HepG2 (cell line): ENCODE data around the gene FAAP20. TPM values are rescaled to one million over a fixed set of nuclear protein-coding genes. Genes with fewer than 3 reads are reported as not detected.

Experiments
- ATAC-seq: fragments of 200-7000 bp; cut with Tn5 transposase; 3 replicates; pipeline ENCODE4 v1.9.1; 2020; ENCODE audit warnings: mild to moderate bottlenecking, moderate library complexity
- BruUV-seq: library from RNA; stranded (reverse); fragments of 400-500 nt; replicated peaks from 2 replicates; lab custom pipeline; 2021; lab: Mats Ljungman, UMichigan
- CTCF ChIA-PET: fragments of 300-600 bp; formaldehyde crosslinking; extraction: SDS; loops from one replicate; lab custom pipeline; 2021; ENCODE audit warnings: low total read pairs, inconsistent platforms, low intra/inter-chr PET ratio; lab: Yijun Ruan, JAX
- POLR2A ChIA-PET: fragments of 350-600 bp; sonication (Branson Sonifier 250); formaldehyde crosslinking; loops from one replicate; lab custom pipeline; 2020; ENCODE audit warnings: antibody characterized with exemption, inconsistent platforms; lab: Yijun Ruan, JAX
- DNase-seq: peaks from one replicate; pipeline ENCODE4 v3.0.0-alpha.2; 2015; ENCODE audit warnings: low spot score
- FAIRE-seq: peaks from 3 replicates; lab custom pipeline; 2011; peaks lifted over from hg19 to GRCh38; lab: Jason Lieb, UNC
- H2AFZ ChIP-seq: one replicate; pipeline ENCODE4 v1.6.1; 2011; ENCODE audit warnings: low read length, inconsistent platforms
- H3K27ac ChIP-seq: fragments of 300-600 bp; 3 replicates; pipeline ENCODE4 v1.8.0; 2011; ENCODE audit warnings: mixed run types, mild to moderate bottlenecking, mixed read lengths, low read length, inconsistent platforms; ENCODE audit not compliant: insufficient read depth; ENCODE audit errors: extremely low read length
- H3K27me3 ChIP-seq, 2 experiments: fragments of 200-600 bp in 1 of 2; 2 replicates in 1 of 2; 3 replicates in 1 of 2; pipeline versions ENCODE4 v1.6.0 to v1.8.0; 2011; ENCODE audit warnings: low read length in 2 of 2, mild to moderate bottlenecking in 2 of 2, moderate library complexity in 2 of 2, inconsistent platforms in 1 of 2; ENCODE audit not compliant: insufficient read depth in 2 of 2, control insufficient read depth in 1 of 2
- H3K36me3 ChIP-seq, 2 experiments: fragments of 200-600 bp in 1 of 2; replicated peaks in 1 of 2; 2 replicates in 1 of 2; 3 replicates in 1 of 2; pipeline versions ENCODE4 v1.5.1 to v1.8.0; 2011; ENCODE audit warnings: low read length in 2 of 2, inconsistent platforms in 1 of 2; ENCODE audit not compliant: insufficient read depth in 2 of 2, control insufficient read depth in 1 of 2
- H3K4me1 ChIP-seq: 2 replicates; pipeline ENCODE4 v1.5.1; 2012; ENCODE audit warnings: low read length, inconsistent platforms; ENCODE audit not compliant: insufficient read depth
- H3K4me2 ChIP-seq: 2 replicates; pipeline ENCODE4 v1.6.0; 2011; ENCODE audit warnings: low read depth, low read length, inconsistent platforms
- H3K4me3 ChIP-seq, 3 experiments: fragments of 200-600 bp in 1 of 3; sonication (generic), shearing (Covaris generic) in 1 of 3; replicated peaks in 1 of 3; 2 replicates each; pipeline ENCODE4 v1.5.1; 2011 to 2016; ENCODE audit warnings: low read length in 3 of 3, inconsistent platforms in 2 of 3, low read depth in 2 of 3, mild to moderate bottlenecking in 2 of 3, control low read depth in 1 of 3, mixed read lengths in 1 of 3; ENCODE audit not compliant: insufficient read depth in 1 of 3
- H3K79me2 ChIP-seq: one replicate; pipeline ENCODE4 v1.6.1; 2011; ENCODE audit warnings: low read length, inconsistent platforms; ENCODE audit not compliant: insufficient read depth
- H3K9ac ChIP-seq: 2 replicates; pipeline ENCODE4 v1.6.0; 2011; ENCODE audit warnings: mild to moderate bottlenecking, low read depth, low read length, inconsistent platforms; ENCODE audit not compliant: insufficient read depth
- H3K9me3 ChIP-seq: 2 replicates; pipeline ENCODE4 v1.5.1; 2012; ENCODE audit warnings: mild to moderate bottlenecking, low read length
- H4K20me1 ChIP-seq: 2 replicates; pipeline ENCODE4 v1.6.0; 2011; ENCODE audit warnings: inconsistent platforms, mild to moderate bottlenecking, low read length, moderate library complexity; ENCODE audit not compliant: insufficient read depth
- CCDC6 ChIP-seq: sonication (generic); formaldehyde crosslinking; IDR thresholded peaks from 2 replicates; pipeline ENCODE4 v1.8.1; 2022; ENCODE audit warnings: mild to moderate bottlenecking, missing genetic modification reagents, moderate library complexity
- FOXJ3 ChIP-seq: sonication (generic); formaldehyde crosslinking; IDR thresholded peaks from 2 replicates; pipeline ENCODE4 v1.4.0; 2020; ENCODE audit warnings: missing genetic modification reagents, mild to moderate bottlenecking, borderline replicate concordance
- GATAD1 ChIP-seq: IDR thresholded peaks from 2 replicates; pipeline ENCODE4 v1.6.1; 2016; ENCODE audit warnings: missing genetic modification reagents, missing compliant biosample characterization
- KLF11 ChIP-seq: IDR thresholded peaks from 2 replicates; pipeline ENCODE4 v1.6.1; 2016; ENCODE audit warnings: missing compliant biosample characterization
- KMT2B ChIP-seq: IDR thresholded peaks from 2 replicates; pipeline ENCODE4 v1.6.1; 2016; ENCODE audit warnings: missing genetic modification reagents, missing compliant biosample characterization
- MTA3 ChIP-seq: sonication (generic); formaldehyde crosslinking; IDR thresholded peaks from 2 replicates; pipeline ENCODE4 v1.4.0; 2020; ENCODE audit warnings: missing genetic modification reagents
- NFE2 ChIP-seq: sonication (generic); formaldehyde crosslinking; IDR thresholded peaks from 2 replicates; pipeline ENCODE4 v1.4.0; 2020; ENCODE audit warnings: missing genetic modification reagents
- SIN3A ChIP-seq: IDR thresholded peaks from 2 replicates; pipeline ENCODE4 v1.6.1; 2011; ENCODE audit warnings: low read depth, mild to moderate bottlenecking, control low read depth, low read length, borderline replicate concordance
- TCF12 ChIP-seq, 2 experiments: fragments of 450-650 bp in 1 of 2; sonication (generic) in 1 of 2; formaldehyde crosslinking in 1 of 2; IDR thresholded peaks; 2 replicates each; pipeline versions ENCODE4 v1.6.1 to v1.8.0; 2017 to 2022; ENCODE audit warnings: antibody characterized with exemption in 1 of 2, mild to moderate bottlenecking in 1 of 2, missing genetic modification reagents in 1 of 2, moderate library complexity in 1 of 2
- U2AF2 ChIP-seq: fragments of 200-400 bp; formaldehyde crosslinking; IDR thresholded peaks from 2 replicates; pipeline ENCODE4 v1.6.1; 2017; ENCODE audit warnings: low read depth, mild to moderate bottlenecking, low read length
- ZFP1 ChIP-seq: IDR thresholded peaks from 2 replicates; pipeline ENCODE4 v1.6.1; 2016
- ZNF12 ChIP-seq: sonication (generic); formaldehyde crosslinking; IDR thresholded peaks from 2 replicates; pipeline ENCODE4 v1.5.0; 2020; ENCODE audit warnings: missing genetic modification reagents
- ZNF460 ChIP-seq: sonication (generic); formaldehyde crosslinking; IDR thresholded peaks from 2 replicates; pipeline ENCODE4 v1.5.1; 2020; ENCODE audit warnings: missing genetic modification reagents, mild to moderate bottlenecking, borderline replicate concordance
- ZNF572 ChIP-seq: sonication (generic); formaldehyde crosslinking; IDR thresholded peaks from 2 replicates; pipeline ENCODE4 v1.5.1; 2020; ENCODE audit warnings: mild to moderate bottlenecking, missing genetic modification reagents
- ZNF883 ChIP-seq: sonication (generic); formaldehyde crosslinking; IDR thresholded peaks from 2 replicates; pipeline ENCODE4 v1.5.1; 2020; ENCODE audit warnings: mild to moderate bottlenecking, missing genetic modification reagents; ENCODE audit errors: not compliant biosample characterization
- WGBS: methylation state at CpG from one replicate; pipeline ENCODE4 v1.1.6; 2017; ENCODE audit warnings: low lambda C conversion rate; 5-methylcytosine and 5-hydroxymethylcytosine counted together
- in situ Hi-C: cut with HindIII; loops from 2 replicates; pipeline ENCODE4 v1.10.0; 2017; ENCODE audit warnings: low pct_unique_long_range_greater_than_20kb; ENCODE audit not compliant: extremely low pct_ligation_motif_present
- intact Hi-C: fragments of 100-400 bp; cut with micrococcal nuclease; formaldehyde crosslinking; loops from one replicate; pipeline ENCODE4 v1.10.0; 2022; ENCODE audit not compliant: unreplicated experiment
- polyA plus RNA-seq, 8 experiments: library from polyadenylated mRNA; depleted of rRNA in 3 of 8; stranded (reverse) in 7 of 8; unstranded in 1 of 8; fragments of >200 nt; fragmentation: Illumina TruSeq in 4 of 8; extraction: Trizol in 4 of 8; gene quantifications; 2 replicates each; pipeline versions ENCODE4 v1.2.1 to v1.2.3, GENCODE V29; 2011 to 2016; ENCODE audit warnings: low read depth in 4 of 8, missing spikeins in 1 of 8, mixed read lengths in 1 of 8; ENCODE audit not compliant: insufficient read depth in 1 of 8
- total RNA-seq, 5 experiments: library from RNA; depleted of rRNA; stranded (reverse); fragments of >200 nt; fragmentation: Illumina TruSeq; extraction: Trizol; gene quantifications; 2 replicates each; pipeline ENCODE4 v1.2.3, GENCODE V29; 2016; ENCODE audit warnings: low read depth in 1 of 5
- TF ChIP-seq, protein P1 (sequence below): sonication (generic); formaldehyde crosslinking; IDR thresholded peaks from 2 replicates; pipeline ENCODE4 v1.4.0; 2020; ENCODE audit warnings: missing genetic modification reagents
- TF ChIP-seq, protein P2 (sequence below): IDR thresholded peaks from 2 replicates; pipeline ENCODE4 v1.6.1; 2016; ENCODE audit warnings: low read depth
- TF ChIP-seq, protein P3 (sequence below): sonication (generic); formaldehyde crosslinking; IDR thresholded peaks from 2 replicates; pipeline ENCODE4 v1.5.0; 2020; ENCODE audit warnings: missing genetic modification reagents, mild to moderate bottlenecking, borderline replicate concordance
- TF ChIP-seq, protein P4 (sequence below): sonication (generic); formaldehyde crosslinking; IDR thresholded peaks from 2 replicates; pipeline ENCODE4 v1.8.0; 2023; ENCODE audit warnings: mild to moderate bottlenecking, missing genetic modification reagents
- TF ChIP-seq, protein P5 (sequence below): sonication (generic); formaldehyde crosslinking; IDR thresholded peaks from 2 replicates; pipeline ENCODE4 v1.5.0; 2020; ENCODE audit warnings: missing genetic modification reagents, mild to moderate bottlenecking, borderline replicate concordance

Gene FAAP20
- total and polyA plus RNA-seq, 2 of the 13 experiments (the other 11 are each of a cell fraction or from before 2014, with no cell fraction given): 9.6 to 10.8 TPM

DNA sequence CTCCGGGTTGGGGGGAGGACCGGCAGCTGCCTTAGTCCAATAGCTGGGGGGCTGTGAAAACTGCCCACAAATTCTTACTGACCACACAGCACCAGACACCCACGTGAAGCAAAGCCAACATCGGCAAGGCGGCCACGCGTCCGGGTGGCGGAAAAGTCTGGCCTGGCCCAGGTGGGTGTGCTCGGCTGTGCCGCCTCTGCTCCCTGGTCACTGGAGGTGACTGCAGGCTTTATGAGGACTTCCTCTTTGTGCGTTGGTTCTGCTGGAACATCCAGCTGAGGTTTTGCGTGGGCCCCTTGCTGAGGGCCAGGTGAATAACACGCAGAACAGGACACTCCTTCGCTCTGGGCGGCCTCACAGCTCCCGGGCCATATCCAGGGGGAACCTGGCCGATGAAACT lies 35.4 kb downstream of the FAAP20 start:
- POLR2A ChIA-PET: no interaction called here
- in situ Hi-C loops: no loop called here
- no peaks in the 10 kb centered on the region for H3K4me1 ChIP-seq
- H3K27ac ChIP-seq: no peak overlapping the region
- WGBS: 98% methylated on average over 17 of the region's 18 CpGs
- peaks cover 7% of the 10 kb centered on the region for H3K79me2 ChIP-seq
- H2AFZ ChIP-seq: no peak overlapping the region
- H3K27me3 ChIP-seq: no peaks in the 10 kb centered on the region
- CTCF ChIA-PET: no interaction called here
- H3K36me3 ChIP-seq: peaks cover 29 to 60% of the 10 kb centered on the region in 2 experiments
- intact Hi-C loops: no loop called here
- no peak for ATAC-seq
- no peak overlapping the region for H3K4me3 ChIP-seq
- H4K20me1 ChIP-seq: peaks cover 6% of the 10 kb centered on the region; the same call in 1 of the 2 replicates
- no TSS peak for BruUV-seq
- DNase-seq: no peak
- H3K4me2 ChIP-seq: no peak overlapping the region
- H3K9ac ChIP-seq: no peak overlapping the region
- TF ChIP-seq GATAD1 (CRISPR knock-in tag): no peak
- TF ChIP-seq ZNF572 (CRISPR knock-in tag): no peak
- TF ChIP-seq, protein P1, sequence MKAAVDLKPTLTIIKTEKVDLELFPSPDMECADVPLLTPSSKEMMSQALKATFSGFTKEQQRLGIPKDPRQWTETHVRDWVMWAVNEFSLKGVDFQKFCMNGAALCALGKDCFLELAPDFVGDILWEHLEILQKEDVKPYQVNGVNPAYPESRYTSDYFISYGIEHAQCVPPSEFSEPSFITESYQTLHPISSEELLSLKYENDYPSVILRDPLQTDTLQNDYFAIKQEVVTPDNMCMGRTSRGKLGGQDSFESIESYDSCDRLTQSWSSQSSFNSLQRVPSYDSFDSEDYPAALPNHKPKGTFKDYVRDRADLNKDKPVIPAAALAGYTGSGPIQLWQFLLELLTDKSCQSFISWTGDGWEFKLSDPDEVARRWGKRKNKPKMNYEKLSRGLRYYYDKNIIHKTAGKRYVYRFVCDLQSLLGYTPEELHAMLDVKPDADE (CRISPR knock-in tag): no peak
- no peak for TF ChIP-seq ZNF460 (CRISPR knock-in tag)
- TF ChIP-seq ZNF883: no peak
- TF ChIP-seq TCF12 (IDR thresholded peaks at IDR 0.05): no peak
- no peak for TF ChIP-seq TCF12 (CRISPR knock-in tag; IDR thresholded peaks at IDR 0.05)
- no peak for TF ChIP-seq CCDC6
- TF ChIP-seq, protein P2, sequence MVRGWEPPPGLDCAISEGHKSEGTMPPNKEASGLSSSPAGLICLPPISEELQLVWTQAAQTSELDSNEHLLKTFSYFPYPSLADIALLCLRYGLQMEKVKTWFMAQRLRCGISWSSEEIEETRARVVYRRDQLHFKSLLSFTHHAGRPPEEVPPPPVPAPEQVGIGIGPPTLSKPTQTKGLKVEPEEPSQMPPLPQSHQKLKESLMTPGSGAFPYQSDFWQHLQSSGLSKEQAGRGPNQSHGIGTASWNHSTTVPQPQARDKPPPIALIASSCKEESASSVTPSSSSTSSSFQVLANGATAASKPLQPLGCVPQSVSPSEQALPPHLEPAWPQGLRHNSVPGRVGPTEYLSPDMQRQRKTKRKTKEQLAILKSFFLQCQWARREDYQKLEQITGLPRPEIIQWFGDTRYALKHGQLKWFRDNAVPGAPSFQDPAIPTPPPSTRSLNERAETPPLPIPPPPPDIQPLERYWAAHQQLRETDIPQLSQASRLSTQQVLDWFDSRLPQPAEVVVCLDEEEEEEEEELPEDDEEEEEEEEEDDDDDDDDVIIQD (CRISPR knock-in tag): no peak
- TF ChIP-seq, protein P3, sequence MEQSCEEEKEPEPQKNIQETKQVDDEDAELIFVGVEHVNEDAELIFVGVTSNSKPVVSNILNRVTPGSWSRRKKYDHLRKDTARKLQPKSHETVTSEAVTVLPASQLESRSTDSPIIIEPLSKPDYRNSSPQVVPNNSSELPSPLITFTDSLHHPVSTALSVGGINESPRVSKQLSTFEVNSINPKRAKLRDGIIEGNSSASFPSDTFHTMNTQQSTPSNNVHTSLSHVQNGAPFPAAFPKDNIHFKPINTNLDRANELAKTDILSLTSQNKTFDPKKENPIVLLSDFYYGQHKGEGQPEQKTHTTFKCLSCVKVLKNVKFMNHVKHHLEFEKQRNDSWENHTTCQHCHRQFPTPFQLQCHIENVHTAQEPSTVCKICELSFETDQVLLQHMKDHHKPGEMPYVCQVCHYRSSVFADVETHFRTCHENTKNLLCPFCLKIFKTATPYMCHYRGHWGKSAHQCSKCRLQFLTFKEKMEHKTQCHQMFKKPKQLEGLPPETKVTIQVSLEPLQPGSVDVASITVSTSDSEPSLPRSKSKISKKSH: no peak
- no peak for TF ChIP-seq ZFP1 (CRISPR knock-in tag)
- TF ChIP-seq MTA3 (CRISPR knock-in tag): no peak
- TF ChIP-seq, protein P4, sequence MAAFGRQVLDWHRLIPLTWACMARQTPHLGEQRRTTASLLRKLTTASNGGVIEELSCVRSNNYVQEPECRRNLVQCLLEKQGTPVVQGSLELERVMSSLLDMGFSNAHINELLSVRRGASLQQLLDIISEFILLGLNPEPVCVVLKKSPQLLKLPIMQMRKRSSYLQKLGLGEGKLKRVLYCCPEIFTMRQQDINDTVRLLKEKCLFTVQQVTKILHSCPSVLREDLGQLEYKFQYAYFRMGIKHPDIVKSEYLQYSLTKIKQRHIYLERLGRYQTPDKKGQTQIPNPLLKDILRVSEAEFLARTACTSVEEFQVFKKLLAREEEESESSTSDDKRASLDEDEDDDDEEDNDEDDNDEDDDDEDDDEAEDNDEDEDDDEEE (CRISPR knock-in tag): no peak
- TF ChIP-seq NFE2 (CRISPR knock-in tag): no peak
- TF ChIP-seq ZNF12 (CRISPR knock-in tag): no peak
- no peak for TF ChIP-seq KLF11 (CRISPR knock-in tag)
- TF ChIP-seq, protein P5, sequence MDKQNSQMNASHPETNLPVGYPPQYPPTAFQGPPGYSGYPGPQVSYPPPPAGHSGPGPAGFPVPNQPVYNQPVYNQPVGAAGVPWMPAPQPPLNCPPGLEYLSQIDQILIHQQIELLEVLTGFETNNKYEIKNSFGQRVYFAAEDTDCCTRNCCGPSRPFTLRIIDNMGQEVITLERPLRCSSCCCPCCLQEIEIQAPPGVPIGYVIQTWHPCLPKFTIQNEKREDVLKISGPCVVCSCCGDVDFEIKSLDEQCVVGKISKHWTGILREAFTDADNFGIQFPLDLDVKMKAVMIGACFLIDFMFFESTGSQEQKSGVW: no peak
- no peak for TF ChIP-seq SIN3A
- no peak for TF ChIP-seq KMT2B (CRISPR knock-in tag)
- no peak for TF ChIP-seq FOXJ3
- TF ChIP-seq U2AF2: no peak
- H3K9me3 ChIP-seq: no peaks in the 10 kb centered on the region
- no peak for FAIRE-seq
